ENCODE data around the gene MELK.
"Not testable (repeated sequence)": the region's sequence is repeated elsewhere in the genome, so short reads cannot be mapped to it uniquely, and the experiment has no call there.

Gene MELK

DNA sequence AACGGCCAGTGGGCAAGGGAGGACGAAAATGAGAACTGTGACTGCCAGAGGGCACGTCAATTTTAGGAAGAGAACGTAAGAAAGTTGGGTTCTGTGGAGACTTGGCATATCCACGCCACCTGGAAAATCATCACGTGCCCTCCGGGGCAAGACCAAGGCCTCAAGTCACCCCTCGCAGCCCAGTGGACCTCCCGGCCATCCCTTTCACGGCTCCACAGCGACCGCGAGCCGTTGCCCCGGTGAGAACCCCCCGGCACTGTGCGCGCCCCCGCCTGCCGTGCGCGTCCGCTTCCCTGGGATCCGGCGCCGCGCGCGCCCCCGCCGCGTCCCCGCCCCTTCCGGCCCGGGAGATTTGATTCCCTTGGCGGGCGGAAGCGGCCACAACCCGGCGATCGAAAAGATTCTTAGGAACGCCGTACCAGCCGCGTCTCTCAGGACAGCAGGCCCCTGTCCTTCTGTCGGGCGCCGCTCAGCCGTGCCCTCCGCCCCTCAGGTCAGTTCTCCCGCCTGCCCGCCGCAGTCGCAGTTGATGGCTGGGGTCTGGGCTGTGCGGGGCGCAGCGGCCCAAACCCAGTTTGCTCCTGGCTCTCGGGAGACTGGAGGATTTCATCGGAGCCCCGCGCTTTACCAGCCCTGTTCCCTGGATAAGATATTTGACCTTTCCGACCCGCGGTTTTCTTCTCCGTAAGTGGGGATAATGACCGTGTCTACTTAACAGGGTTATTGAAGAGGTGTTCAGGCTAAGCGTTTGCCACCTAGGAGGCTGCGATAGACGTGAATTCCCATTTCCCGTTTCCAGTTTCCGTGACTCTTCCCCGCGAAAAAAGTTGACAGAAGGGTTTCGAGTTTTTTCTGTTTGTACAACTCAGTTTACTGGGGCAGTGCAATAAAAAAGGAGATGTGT is at the start of gene MELK:
Gene MELK, plus strand, starts transcription at position 381 of the 904 bp plus-strand sequence. CDS start 8,787 bp downstream, outside the sequence.
- no peak for FAIRE-seq

DNA sequence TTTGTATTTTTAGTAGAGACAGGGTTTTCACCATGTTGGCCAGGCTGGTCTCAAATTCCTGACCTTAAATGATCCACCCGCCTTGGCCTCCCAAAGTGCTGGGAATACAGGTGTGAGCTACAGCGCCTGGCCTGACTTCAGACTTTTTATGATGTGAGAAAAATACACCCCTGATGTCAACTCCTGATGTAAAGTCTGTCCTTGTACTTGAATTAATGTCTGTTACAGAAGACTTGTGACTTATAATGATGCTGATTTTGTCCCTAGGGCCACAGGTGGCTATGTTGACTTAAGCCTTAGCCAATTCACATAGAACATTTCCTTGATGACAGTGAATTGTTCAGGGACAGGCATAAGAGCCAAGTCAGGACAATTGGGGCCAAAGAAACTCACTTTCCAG is 42.5 kb upstream of the MELK start:
- peak; percentile 55 for FAIRE-seq

DNA sequence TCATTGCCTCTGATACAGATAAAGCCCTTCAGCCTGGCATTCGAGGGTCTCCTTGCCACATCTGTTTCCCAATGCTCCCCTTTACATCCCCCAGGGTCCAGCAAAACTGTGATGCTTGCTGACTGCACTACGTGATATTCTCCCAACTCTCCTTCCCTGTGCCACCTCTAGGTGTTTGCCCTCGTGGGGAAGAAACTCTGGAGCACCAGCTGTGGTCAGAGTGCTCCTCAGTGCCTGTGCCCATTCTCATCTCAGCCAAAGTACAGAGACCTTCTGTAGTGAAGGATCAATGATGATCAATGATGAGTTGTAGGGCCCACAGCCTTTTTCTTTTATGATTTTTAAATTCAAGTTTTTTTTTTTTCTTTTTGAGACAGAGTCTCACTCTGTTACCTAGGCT is 40.3 kb upstream of the MELK start:
- FAIRE-seq: no peak

DNA sequence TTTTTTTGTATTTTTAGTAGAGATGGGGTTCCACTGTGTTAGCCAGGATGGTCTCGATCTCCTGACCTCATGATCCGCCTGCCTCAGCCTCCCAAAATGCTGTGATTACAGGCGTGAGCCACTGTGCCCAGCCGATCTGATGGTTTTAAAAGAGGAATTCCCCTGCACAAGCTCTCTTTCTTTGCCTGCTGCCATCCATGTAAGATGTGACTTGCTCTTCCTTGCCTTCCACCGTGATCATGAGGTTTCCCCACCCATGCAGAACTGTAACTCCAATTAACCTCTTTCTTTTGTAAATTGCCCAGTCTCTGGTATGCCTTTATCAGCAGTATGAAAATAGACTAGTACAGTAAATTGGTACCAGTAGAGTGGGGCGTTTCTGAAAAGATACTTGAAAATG is 39.0 kb upstream of the MELK start:
- FAIRE-seq: not testable (repeated sequence)

DNA sequence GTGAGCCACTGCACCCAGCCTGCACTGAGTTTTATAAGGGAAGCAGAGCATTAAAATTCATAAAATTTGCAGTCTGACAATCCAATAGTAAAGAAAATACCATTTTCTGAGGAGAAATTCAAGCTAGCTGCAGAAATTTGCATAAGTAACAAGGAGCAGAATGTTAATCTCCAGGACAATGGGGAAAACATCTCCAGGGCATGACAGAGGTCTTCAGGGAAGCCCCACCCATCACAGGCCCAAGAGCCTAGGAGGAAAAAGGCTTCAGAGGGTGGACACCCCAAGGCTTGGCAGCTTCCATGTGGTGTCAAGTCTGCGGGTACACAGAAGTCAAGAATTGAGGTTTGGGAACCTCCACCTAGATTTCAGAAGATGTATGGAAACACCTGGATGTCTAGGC is 37.6 kb upstream of the MELK start:
- no peak for FAIRE-seq

DNA sequence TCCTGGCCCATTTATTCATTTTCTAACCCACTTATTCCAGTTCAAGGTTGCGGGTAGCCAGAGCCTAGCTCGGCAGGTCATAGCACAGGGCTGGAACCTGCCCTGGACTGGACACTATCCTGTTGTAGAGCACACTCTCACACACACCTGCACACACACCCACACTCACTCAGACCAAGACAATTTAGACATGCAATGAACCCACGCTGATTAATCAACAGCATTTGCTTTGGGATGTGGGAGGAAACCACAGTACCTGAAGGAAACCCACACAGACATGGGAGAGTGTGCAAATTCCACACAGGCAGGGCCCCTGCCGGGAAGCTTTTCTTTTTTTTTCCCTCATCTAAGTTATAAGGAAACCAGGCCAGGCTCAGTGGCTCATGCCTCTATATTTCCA is 34.8 kb upstream of the MELK start:
- FAIRE-seq: no peak

DNA sequence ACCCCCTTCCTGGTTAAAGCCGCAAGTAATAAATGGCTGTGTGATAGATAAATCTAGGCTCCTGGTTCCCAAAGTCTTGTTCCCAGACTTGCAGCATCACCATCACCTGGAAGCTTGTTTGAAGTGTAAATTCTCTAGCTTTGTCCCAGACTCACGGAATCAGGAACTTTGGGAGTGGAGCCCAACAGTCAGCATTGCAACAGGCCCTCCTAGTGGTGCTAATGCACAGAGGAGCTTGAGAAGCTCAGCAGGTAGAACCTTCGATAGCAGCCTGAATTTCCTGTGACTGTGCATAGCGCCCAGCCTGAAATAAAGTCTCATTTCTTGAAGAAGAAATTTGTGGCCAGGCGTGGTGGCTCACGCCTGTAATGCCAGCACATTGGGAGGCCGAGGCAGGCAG is 30.3 kb upstream of the MELK start:
- FAIRE-seq: no peak

DNA sequence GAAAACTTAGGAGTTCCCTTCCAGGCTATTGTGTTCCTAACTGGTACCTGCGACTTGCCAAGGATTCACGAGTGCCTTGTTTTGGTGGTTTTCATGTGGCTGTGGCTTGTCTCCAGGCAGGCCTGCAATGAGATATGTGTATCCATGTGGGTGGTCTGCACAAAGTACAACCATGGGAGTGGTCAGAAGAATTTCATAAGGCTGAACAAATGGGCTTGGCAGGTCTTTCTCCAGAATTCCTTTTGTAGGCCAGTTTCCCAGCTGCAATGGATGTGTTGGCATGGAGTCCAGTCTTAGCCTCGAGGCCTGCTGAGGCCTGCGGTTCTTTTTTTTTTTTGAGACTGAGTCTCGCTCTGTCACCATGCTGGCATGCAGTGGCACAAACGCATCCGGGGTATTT is 28.8 kb upstream of the MELK start:
- FAIRE-seq: no peak

DNA sequence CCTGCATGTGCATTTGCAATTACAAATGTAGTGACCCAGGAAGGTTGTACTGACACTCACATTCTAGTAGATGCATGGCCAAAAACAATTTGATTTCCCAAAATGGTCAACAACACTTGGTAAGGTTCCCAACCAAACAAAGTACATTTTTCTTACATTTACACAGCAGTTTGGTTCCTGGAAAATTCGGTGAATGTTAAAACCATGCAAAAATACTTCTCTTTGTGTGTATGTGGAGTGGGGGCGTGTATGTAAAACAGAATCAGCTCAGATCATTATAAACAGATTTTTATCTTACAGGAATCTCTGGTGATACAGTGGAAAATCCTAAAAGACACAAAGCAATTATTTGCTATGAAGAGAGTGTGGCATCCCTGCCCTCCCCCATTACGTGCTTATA is 25.1 kb upstream of the MELK start:
- FAIRE-seq: no peak

DNA sequence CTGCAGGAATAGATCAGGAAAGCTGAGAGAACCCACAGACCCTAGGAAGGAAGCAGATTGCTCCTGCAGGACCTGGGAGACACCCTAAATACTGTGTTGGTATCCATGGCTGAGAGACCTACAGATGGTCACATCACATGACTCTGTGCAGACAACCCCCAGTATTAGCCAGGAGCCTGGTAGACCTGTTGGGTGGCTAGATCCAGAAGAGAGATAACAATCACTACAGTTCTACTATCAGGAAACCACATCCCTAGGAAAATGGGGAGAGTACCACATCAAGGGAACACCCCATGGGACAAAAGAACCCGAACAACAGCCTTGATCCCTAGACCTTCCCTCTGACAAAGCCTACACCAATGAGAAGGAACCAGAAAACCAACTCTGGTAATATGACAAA is 24.2 kb upstream of the MELK start:
- no peak for FAIRE-seq

DNA sequence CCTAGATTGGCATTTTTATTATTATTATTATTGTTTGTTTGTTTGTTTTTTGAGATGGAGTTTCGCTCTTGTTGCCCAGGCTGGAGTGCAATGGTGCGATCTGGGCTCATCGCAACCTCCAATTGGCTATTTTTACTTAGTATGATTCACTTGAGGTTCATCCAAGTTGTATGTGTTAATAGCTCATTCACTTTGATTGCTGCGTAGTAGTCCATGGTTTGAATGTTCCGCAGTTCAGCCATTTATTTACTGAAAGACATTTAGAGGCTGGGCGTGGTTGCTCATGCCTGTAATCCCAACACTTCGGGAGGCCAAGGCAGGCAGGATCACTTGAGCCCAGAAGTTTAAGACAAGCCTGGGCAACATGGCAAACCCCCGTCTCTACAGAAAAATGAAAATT is 22.6 kb upstream of the MELK start:
- FAIRE-seq: no peak

DNA sequence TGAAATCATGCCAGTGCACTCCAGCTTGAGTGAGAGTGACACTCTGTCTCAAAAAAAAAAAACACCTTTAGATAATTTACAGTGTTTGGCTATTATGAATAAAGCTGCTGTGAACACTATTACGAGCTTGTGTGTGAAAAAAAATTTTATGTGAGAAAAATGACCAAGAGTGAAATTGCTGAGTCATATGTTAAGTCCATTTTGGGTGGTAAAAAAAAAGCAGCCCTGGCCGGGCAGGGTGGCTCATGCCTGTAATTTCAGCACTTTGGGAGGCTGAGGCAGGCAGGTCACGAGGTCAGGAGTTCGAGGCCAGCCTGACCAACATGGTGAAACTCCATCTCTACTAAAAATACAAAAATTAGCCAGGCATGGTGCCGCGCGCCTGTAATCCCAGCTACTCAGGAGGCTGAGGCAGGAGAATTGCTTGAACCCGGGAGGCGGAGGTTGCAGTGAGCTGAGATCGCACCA is 22.0 kb upstream of the MELK start:
- not testable (repeated sequence) for FAIRE-seq

DNA sequence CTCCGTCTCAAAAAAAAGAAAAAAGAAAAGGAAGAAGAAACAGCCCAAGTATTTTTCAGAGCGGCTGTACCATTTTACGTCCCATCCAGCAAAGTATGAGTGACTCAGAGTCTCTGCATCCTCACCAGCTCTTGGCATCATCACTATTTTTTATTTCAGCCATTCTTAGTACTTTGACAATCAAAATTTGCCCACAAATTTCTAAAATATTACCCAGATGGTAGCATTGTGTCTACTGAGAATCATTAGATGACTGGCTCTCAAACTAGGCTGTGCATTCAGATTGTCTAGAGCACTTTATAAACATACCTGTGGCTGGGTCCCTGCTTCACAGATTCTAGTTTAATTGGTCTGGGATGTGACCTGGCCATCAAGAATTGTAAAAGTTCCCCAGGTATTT is 21.6 kb upstream of the MELK start:
- no peak for FAIRE-seq

DNA sequence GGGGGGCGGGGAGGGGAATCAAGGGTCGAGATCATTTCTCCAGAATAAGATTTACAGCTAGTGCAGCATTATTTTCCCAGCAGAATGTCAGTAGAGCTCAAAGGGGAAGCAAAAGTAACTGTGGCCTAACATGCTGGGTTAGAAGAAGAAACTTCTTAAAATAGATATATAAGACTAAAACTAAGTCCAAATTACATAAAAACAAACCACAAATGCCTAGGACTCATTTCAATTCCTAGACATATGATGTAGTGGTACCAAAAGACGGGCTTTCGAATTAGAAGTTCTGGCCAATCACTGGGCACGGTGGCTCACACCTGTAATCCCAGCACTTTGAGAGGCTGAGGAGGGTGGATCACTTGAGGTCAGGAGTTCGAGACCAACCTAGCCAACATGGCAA is 20.8 kb upstream of the MELK start:
- no peak for FAIRE-seq

DNA sequence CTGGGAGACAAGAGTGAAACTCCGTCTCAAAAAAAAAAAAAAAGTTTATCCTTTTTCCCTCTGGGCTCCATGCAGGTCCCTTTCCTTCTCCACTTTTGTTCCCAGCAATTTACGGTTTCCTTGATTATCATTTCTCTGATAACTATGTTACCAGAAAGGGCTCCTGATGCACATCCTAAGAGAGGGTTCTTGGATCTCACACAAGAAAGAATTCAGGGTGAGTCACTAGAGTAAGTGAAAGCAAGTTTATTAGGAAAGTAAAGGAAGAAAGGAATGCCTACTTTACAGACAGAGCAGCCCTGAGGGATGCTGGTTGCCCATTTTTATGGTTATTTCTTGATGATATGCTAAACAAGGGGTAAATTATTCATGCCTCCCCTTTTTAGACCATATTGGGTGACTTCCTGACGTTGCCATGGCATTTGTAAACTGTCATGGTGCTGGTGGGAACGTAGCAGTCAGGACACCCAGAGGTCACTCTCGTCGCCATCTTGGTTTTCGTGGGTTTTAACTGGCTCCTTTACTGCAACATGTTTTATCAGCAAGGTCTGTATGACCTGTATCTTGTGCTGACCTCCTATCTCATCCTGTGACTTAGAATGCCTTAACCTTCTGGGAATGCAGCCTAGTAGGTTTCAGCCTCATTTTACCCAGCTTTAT is 13.5 kb upstream of the MELK start:
- no peak for FAIRE-seq

DNA sequence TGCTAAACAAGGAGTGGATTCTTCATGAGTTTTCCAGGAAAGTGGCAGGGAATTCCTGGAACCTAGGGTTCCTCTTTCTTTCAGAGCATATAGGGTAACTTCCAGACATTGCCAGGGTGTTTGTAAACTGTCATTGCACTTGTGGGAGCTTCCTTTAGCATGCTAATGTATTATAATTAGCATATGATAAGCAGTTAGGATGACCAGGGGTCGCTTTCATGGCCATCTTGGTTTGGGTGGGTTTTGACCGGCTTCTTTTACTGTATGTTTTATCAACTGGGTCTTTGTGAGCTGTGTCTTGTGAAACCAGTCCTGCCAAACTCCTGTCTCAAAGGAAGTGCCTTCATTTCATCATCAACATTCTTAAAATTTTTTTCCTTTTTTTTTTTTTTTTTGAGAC is 11.9 kb upstream of the MELK start:
- FAIRE-seq: no peak

DNA sequence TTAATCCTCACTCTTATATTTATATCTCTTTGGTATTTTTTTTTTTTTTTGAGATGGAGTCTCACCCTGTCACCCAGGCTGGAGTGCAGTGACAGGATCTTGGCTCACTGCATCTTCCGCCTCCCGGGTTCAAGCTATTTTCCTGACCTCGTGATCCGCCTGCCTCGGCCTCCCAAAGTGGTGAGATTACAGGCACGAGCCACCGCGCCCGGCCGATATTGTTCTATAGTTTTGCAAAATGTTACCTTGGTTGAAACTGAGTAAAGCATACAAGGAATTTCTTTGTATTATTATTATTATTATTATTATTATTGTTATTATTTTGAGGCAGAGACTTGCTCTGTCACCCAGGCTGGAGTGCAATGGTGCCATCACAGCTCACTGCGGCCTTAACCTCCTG is 9.9 kb upstream of the MELK start:
- not testable (repeated sequence) for FAIRE-seq

DNA sequence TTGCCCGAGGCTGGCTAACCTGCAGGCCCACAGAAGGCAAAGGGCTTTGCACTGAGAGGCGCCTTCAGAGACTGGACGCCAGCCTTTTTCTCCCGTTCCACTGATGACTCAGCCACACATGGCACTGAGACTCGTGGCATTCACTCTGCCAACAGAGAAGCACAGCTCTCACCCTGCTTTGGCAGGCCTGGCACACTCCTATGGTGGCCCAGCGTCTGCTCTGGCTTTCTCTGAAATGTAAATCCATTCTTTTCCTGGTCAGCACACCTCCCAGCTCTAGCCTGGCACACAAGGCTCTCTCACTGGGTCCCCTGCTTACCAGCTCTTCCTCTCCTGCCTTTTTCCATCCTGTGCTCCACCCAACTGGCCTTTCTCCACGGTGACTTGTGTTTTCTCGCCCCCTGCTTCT is 5.9 kb upstream of the MELK start:
- no peak for FAIRE-seq

DNA sequence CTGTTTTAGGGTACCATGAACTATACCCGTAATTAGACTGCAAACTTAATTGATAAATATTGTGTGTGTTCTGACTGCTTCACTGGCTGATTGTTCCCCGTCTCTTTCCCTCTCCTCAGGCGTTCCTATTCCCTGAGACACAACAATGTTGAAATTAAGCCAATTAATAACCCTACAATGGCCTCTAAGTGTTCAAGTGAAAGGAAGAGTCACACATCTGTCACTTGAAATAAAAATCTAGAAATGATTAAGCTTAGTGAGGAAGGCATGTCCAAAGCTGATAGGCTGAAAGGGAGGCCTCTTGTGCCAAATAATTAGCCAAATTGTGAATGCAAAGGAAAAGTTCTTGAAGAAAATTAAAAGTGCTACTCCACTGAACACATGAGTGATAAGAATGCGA is 4.0 kb upstream of the MELK start:
- FAIRE-seq: not testable (repeated sequence)

DNA sequence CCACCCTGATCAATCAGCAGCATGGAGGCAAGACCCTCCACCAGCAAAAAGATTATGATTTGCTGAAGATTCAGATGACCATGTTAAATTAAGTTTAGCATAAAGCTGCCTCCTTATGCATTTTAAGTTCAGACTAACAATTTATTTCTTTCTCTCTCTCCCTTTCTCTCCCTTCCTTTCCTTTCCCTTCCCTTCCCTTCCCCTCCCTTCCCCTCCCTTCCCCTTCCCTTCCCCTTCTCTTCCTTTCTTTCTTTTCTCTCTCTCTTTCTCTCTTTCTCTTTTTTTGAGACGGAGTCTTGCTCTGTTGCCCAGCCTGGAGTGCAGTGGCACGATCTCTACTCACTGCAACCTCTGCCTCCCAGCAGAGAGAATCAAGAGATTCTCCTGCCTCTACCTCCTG is 1.4 kb upstream of the MELK start:
- FAIRE-seq: no peak

DNA sequence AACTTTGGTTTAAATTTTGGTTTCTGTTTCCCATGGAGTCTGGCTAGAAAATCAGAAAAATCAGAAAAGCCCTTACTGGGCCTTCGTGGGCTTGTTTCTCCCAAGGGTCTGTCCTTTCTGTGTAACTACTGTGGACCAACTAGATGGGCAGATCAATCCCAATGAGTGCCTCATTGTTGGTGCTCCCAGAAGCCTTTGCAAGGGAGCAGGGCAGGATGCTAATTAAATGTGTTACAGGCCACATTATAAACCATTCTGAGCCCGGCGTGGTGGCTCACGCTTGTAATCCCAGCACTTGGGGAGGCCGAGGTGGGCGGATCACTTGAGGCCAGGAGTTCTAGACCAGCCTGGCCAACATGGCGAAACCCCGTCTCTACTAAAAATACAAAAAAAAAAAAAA is 1.4 kb downstream of the MELK start:
- FAIRE-seq: not testable (repeated sequence)

DNA sequence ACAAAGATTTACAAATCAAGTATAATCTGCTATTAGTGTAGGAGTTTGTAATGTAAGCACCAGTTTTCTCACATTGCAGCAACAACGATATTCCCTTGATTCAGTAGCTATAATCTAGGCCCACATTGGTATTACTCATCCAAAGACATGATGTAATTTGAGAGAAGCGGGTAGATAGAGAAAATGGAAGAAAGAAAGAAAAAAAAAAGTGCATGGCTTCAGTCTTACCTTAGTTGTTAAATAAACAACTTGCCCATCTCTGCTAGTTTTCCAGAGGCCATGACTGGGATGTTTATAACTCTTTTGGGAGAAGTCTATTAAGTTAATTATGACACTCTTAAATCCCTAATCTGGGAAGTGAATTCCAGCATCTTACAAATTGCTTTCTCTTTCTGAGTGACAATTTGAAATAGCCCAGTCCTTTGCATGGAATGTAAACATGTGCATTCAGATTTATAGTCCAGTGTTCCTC is 2.8 kb downstream of the MELK start:
- no peak for FAIRE-seq

DNA sequence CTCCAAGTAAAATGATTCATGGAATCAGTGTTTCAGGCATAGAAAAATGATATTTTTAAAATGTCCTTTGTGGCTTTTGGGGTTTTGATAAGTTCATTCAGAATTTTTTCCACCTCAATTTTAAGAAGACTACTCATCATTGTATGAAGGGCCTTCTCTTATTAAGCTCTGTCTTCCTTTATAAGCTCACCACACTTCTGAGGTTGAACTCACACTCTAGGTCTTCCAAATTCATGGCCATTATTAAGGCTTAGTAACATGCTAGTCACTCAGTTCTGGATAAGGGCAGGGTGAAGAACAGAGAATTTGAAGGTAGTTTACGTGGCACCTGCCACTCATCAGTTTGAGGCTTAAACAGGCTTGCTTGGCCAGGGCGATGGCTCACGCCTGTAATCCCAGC is 4.2 kb downstream of the MELK start:
- FAIRE-seq: no peak

Measured in islet of Langerhans (tissue), 1 donor.